ENCODE data around the gene ZNF415.
"Not testable (repeated sequence)": the region's sequence is repeated elsewhere in the genome, so short reads cannot be mapped to it uniquely, and the experiment has no call there.

ZNF415 gene

DNA sequence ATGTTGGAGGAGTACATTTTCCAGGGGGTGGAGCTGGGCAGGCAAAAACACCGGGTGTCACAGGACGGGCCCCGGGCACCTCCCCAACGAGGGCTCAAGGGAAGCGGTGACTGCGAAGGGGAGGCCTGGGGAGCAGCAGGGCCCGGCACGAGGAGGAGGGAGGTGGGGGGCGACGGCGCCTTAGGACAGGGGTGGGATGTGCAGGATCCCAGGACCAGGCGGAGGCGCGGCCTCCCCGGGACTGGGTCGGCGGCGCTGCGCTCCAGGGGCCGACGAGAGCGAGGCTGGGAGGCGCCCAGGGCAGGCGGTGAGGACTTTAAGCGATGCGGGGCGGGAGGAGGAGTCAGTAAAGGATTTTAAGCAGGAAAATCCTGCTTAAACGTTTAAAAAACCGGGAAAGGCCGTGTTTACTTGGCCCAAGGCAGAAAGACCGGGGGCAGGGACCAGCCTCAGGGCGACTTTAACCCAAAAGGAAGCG is 29.9 kb downstream of the ZNF415 start:
- DNase-seq (ENCODE audit: low read depth in 2 of 2) = peak in 1 of 2 donors; percentile 17

DNA sequence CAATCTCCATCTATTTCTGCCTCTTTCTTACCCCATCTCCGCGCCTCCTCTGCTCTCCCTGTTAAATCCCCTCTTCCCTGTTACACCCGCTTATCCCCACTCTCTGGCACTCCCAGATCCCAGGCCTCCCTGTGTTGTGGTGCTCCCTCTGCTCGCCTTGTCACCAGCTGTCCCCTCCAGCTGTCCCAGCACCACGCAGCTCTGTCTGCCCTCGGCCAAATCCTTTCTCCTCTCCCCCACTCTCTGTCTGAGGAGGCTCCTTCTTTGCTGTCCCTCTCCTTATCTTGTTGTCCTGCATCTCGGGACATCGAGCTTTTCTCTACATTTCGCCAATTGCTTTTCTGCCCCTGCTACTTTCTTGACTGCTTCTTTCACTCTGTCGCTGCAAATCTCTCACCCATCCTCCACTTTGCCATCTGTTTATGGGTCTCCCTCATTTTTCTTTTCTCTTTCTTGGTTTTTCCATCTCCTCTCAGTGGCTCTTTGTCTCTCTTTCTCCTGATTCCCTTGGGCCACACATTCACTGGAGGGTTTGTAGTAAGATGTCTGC is 30.4 kb downstream of the ZNF415 start:
- DNase-seq (ENCODE audit: low read depth in 2 of 2) = no peak

DNA sequence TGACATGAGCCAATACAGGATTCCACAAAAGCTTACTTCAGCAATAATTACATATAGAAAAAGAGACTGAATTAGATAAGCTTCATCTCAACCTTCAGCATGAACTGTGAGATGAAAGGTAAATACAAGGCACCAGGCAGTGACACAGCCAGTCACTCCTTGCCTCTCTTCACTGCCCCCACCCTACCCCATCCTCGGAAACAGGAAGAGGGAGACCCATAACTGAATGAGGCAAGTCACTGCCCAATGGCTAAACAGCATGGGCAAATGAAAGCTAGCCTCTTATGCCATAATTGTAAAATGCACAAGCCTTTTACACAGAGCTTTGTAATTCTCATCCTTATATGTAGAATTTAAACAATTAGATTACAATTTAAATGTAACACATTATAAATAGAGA is 31.2 kb downstream of the ZNF415 start:
- DNase-seq (ENCODE audit: low read depth in 2 of 2) = no peak

DNA sequence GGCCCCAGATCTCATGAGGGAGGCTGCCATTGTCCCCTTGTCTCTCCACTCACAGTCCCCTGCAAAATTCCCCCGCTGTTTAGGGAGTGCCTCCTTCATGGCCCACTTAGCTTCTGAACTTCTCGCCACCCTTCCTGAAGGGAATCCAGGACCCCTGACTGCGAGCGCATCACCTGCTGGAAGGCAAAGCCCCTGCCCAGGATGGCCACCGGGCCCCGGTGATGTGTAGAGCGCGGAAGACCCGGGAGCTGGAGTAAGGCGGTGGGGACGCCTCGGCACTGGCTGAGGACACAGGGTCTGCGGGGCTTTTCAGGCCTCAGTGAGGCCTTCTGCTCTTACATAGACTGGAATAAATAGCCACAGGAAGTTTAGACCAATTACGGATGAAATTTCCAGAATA is 34.1 kb downstream of the ZNF415 start:
- not testable (repeated sequence) for DNase-seq (ENCODE audit: low read depth in 2 of 2)

DNA sequence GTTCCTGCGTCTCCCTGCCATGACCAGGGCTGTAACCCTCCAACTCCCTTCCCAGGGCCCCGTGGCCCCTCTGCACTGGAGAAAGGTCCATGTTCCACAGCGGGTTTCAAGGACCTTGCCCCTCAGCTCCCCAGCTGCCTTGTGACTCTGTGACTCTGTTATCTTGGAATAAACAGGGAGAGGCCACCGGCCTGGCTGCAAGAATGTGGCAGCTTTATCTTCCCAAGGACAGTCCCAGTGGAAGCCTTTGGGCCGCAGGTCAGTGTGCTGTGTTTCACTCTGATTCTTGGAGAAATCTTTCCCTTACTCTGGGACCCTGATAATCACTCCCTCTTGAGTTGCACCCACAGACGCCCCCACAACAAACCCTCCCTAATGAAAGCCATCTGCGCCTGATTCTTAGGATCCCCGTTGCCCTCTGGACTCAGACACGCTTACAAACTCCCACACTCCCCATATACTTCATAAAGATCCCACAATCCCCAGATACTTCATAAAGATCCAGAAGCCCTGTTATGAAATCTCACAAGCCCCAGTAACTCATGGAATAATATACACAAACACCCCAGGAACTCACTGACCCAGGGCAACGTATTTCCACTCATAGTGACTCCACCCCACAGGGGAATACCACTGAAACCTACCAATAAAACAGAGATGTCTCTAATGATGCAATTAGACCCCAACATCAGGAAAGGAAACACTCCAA is 35.6 kb downstream of the ZNF415 start:
- DNase-seq (ENCODE audit: low read depth in 2 of 2) = not testable (repeated sequence)

DNA sequence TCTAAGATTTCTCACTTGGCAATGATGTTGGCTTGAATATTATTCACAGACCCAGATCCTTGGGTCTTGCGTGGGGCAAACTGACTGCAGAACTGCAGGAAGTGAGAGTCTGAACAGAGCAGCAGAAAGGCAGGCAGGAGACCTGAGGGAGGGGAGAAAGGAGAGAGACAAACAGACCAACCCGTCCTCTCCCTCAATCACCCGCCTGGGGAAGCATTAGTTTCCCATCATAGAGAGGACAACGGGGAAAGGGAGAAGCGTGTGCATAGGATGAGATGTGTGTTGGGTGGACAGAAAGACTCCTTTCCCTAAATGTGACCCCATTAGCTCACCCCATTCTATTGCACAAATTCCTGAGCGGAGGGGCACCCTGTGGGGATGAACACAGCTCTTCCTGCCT is 36.1 kb downstream of the ZNF415 start:
- not testable (repeated sequence) for DNase-seq (ENCODE audit: low read depth in 2 of 2)

DNA sequence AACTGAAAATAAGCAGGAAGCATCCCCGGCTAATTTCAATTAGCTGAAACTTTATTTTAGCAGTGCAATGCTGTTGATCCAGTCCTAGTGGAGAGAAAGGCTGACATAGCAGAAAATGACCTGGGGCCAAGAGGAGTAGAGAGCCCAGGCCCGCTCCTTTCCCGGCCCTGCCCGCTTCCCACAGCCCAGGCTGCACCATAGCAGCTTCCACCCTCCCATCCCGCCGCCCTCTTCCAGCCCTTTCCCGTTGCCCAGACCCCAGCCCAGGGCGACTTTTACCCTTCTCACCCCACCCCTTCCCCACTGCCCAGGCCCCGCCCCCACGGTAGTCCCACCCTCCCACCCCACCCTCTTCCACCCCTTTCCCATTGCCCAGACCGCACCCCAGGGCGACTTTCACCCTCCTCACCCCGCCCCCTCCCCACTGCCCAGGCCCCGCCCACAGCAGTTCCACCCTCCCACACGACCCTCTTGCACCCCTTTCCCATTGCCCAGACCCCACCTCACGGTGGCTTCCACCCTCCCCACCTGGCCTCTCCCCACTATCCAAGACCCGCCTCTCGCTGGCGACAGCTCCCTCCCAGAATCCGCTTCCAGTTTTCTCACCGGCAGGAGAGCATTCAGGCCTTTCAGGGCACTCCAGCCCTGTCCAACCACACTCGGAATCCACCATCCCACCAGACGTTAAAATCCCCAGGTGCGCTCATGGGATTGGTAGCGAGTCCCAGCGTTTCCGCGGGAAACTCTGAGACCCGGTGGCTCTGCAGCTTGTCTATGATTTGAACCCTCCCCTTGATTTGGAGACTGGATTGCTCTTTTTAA is 37.7 kb downstream of the ZNF415 start:
- DNase-seq (ENCODE audit: low read depth in 2 of 2) = no peak

DNA sequence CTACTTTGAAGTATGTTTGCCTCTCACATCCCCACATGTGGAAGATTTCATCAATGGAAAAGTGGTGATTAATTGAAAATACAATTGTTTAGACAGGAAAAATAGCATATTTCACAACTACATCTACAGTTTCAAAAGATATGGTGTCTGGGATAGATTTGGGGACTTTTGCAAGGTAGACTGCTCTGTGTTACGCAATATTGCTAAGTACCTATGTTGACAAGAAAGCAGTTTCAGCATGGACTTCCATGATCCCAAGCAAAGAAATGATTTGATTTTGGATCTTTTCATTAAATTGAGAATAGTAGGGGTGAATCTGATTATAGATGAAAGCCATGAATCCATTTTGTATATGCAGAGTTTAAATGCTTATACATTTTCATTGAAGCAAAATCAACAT is 40.0 kb downstream of the ZNF415 start:
- no peak for DNase-seq (ENCODE audit: low read depth in 2 of 2)

DNA sequence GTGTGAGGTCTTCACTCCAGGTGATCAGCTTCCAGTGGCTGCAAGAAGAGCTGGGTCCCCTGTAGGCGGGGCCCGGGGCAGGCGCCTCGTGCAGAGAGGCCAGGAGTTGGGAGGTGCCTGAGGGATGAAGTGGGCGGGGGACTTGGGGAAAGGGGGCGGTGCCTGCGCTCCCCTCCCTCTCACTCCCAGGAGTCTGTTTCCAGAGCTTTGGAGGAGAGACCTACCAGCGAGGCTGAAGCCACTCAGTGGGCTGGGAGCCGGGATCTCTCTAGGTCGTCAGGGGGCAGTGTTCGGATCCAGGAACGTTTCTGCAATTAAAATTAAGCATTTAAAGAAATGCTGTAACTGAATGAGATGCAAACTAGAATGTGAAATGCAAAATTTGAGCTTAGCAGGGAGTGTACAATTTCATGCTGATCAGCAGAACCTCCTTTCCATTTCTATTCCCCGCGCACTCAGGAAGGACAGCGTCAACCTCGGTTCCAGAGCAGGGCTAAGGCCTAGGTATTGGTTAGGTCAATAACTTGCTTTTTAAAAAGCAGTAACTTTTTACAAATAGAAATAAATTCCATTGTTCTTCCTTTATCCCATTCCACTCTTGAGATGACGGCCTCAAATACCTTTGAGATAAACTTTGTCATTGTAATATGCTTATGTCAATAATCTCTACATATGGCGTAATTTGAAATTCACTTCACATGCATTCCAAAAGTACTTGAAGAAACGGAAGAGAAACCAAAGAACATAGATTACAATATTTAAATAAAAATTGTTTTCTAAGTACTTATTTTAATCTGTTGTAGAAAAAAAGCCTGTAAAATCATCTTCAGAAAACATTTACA is 41.1 kb downstream of the ZNF415 start:
- no peak for DNase-seq (ENCODE audit: low read depth in 2 of 2)

DNA sequence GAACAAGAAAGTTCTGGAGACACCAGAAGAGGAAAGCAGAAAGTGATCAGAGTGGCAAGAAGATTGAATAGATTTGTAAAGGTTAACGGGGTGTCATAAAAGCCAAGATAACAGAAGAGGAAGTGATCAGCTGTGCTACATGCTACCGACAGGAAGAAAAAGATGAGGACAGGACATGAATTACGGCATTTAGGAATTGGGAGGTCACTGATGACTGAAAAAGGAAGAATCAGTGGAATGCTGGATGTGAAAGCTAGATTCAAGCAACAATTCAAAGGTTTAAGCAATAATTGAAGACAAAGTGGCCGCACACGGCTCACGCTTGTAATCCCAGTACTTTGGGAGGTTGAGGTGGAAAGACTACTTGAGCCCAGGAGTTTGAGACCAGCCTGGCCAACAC is 44.6 kb downstream of the ZNF415 start:
- DNase-seq (ENCODE audit: low read depth in 2 of 2) = no peak

DNA sequence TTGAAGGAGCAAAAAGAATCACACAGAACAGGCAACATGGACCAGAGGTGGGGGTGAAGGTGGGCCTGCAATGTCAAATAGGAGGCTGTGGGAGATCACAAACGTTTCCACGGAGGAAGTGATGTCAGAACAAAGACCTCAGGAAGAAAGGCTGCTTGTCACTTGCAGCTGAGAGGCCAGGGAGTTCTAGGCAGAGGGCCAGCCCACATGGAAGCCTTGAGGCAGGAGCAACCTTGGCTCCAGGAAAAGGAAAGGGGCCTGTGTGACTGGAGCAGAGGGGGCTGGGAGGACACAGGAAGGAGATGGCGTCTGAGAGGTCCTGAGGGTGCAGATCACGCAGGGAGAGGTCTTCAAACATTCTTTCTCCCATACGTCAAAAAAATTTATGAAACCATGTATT is 45.8 kb downstream of the ZNF415 start:
- no peak for DNase-seq (ENCODE audit: low read depth in 2 of 2)

DNA sequence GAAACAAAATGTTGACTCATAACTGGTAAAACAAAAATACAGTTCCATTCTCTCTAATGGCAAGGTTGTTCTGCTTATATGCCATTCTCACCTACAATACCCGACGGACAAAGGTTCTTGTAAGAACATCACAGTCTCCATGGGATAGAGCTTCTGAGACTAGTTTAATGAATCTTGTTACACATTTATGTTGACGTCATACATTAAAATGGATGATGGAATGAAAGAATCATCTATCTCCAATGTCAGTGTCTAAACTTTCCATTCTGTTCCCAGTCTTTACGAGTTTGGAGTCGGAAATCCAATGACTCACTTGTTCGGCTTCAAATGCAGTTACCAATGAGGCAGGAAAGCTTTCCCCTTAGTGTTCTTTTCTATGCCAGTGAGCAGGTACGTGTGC is 47.2 kb downstream of the ZNF415 start:
- no peak for DNase-seq (ENCODE audit: low read depth in 2 of 2)

DNA sequence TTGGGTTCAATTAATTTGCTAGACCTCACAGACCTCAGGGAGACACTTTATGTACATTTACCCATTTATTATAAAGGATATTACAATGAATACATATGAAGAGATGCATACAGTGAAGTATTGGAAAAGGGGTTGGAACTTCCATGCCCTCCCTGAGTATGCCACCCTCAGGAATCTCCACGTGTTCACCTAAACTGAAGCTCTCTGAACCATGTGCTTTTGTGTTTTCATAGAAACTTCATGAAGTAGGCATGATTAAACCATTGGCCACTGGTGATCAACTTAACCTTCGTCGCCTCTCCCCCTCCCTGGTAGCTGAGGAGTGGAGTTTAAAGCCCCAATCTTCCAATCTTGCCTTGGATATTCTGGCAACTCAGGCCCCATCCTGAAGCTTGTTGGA is 49.8 kb downstream of the ZNF415 start:
- DNase-seq (ENCODE audit: low read depth in 2 of 2) = no peak

DNA sequence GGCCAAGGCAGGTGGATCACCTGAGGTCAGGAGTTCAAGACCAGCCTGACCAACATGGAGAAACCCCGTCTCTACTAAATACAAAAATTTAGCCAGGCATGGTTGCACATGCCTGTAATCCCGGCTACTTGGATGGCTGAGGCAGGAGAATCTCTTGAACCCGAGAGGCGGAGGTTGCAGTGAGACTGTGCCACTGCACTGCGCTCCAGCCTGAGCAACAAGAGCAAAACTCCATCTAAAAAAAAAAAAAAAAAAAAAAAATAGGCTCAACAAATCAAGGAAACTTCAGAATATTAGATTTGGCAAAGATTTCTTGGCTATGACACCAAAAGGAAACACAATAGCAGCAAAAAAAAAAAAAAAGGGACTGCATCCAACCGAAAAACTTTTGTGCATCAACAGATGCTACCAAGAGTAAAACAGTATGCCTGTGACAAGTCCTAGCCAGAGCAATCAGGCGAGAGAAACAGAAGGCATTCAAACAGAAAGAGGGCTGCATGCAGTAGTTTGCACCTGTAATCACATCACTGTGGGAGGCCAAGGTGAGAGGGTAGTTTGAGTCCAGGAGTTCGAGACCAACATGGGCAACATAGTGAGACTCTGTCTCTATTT is 53.3 kb downstream of the ZNF415 start:
- DNase-seq (ENCODE audit: low read depth in 2 of 2) = no peak

DNA sequence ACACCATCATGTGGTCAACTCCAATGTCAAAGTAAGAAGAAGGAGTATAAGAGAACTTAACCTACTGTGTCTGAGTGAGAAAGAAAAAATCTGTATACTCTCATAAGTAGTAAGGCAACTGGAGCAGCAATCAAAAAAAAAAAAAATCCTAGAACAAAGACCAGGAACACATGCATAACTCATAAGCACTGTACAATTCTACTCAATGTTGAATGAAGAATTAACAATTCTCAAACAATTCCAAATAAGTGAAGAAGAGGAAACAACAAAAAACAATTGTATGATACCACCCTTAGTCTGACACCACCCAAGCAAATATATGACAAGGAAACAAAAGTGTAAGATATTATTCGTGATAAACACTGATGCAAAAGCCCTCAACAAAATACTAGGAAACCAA is 54.0 kb downstream of the ZNF415 start:
- no peak for DNase-seq (ENCODE audit: low read depth in 2 of 2)

DNA sequence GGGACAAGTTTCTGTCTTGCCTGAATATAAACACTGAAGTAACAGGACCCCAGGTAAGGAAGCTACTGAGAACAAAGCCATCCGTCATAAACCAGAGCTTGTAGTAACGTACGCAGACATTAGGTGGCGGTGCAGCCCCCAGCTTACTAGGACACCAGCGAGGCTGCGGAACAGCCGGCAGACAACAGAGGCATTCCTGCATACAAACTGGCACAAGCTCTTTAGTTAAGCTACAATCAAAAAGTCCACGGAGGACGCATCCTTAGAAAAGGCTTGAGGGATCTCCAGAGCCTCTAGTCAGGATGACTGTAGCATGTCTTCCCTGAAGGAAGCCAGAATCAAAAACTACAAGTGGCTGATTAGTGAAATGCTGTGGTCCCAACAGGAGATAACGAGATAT is 55.7 kb downstream of the ZNF415 start:
- DNase-seq (ENCODE audit: low read depth in 2 of 2) = no peak

DNA sequence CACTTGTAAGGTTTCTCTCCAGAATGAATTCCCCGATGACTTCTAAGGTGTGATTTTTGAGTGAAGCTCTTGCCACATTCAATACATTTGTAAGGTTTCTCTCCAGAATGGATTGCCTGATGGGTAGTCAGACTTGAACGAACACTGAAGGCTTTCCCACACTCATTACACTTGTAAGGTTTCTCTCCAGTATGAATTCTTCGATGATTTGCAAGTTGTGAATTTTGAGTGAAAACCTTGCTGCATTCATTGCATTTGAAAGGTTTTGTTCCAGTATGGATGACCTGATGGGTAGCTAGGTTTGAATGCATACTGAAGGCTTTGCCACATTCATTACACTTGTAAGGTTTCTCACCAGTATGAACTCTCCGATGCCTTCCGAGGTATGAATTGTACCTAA is 63.9 kb downstream of the ZNF415 start:
- DNase-seq (ENCODE audit: low read depth in 2 of 2) = no peak

DNA sequence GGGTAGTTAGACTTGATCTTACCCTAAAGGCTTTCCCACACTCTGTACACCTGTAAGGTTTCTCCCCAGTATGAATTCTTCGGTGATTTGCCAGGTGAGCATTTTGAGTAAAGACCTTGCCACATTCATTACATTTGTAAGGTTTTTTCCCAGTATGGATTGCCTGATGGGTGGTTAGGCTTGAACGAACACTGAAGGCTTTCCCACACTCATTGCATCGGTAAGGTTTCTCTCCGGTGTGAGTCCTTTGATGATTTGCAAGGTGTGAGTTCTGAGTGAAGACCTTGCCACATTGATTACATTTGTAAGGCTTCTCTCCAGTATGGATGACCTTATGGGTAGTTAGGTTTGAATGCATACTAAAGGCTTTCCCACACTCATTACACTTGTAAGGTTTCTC is 64.5 kb downstream of the ZNF415 start:
- DNase-seq (ENCODE audit: low read depth in 2 of 2) = no peak

DNA sequence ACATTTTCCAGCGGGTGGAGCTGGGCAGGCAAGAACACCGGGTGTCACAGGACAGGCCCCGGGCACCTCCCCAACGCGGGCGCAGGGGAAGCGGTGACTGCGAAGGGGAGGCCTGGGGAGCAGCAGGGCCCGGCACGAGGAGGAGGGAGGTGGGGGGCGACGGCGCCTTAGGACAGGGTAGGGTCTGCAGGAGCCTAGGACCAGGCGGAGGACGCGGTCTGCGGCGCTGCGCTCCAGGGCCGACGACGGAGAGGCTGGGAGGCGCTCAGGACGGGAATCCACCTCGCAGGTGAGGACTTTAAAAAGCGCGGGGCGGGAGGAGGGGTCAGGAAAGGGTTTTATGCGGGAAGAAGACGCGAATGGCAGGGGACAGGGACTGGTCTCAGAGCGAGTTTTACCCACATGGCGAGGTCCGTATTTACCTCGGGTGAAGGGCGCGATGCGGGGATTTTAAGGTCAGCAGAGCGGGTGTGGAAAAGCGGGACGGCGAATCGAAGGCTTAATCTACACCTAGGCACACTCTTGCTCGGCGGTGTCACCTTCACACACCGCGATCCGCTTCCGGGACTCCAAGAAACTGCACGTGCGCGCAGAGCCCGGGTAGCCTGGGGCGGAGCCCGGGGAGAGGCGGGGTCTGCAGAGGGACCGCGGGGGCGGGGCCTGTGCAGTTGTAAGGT is 74.7 kb downstream of the ZNF415 start:
- no peak for DNase-seq (ENCODE audit: low read depth in 2 of 2)
